Fibroblast of pulmonary artery (primary cell): ENCODE results near the gene GADL1.

ENCODE experiments used
- DNase-seq: peaks from one replicate; pipeline ENCODE4 v3.0.0-alpha.2; 2010; ENCODE audit warnings: low read depth
- H3K4me3 ChIP-seq: replicated peaks from 2 replicates; pipeline ENCODE4 v1.5.1; 2011; ENCODE audit warnings: low read depth, mild to moderate bottlenecking, control low read depth, low read length, moderate library complexity
- CTCF ChIP-seq: IDR thresholded peaks from 2 replicates; pipeline ENCODE4 v1.5.1; 2011; ENCODE audit warnings: mild to moderate bottlenecking, control low read depth, low read length, inconsistent platforms; ENCODE audit errors: missing control alignments

The GADL1 gene

GRCh38 chr3:30886888-30887287 lies 7.6 kb downstream of the GADL1 start:
- TF ChIP-seq CTCF: no peak
- no peak overlapping the region for H3K4me3 ChIP-seq
- no peak for DNase-seq

GRCh38 chr3:30878862-30879261 lies 15.6 kb downstream of the GADL1 start:
- no peak for TF ChIP-seq CTCF
- no peak for DNase-seq
- H3K4me3 ChIP-seq: no peak overlapping the region

GRCh38 chr3:30875505-30875904 lies 19.0 kb downstream of the GADL1 start:
- H3K4me3 ChIP-seq: no peak overlapping the region
- no peak for DNase-seq
- no peak for TF ChIP-seq CTCF

- no peak overlapping the region for H3K4me3 ChIP-seq
- no peak for DNase-seq
- TF ChIP-seq CTCF: no peak
These were observed 20.8 kb downstream of the GADL1 start for GRCh38 chr3:30873671-30874070.

- H3K4me3 ChIP-seq: no peak overlapping the region
- TF ChIP-seq CTCF: no peak
- no peak for DNase-seq
These were observed 21.6 kb downstream of the GADL1 start for GRCh38 chr3:30872879-30873278.

- no peak overlapping the region for H3K4me3 ChIP-seq
- TF ChIP-seq CTCF: no peak
- DNase-seq: peak; percentile 5
These were observed 22.7 kb downstream of the GADL1 start for GRCh38 chr3:30871720-30872119.

GRCh38 chr3:30864836-30865235 lies 29.6 kb downstream of the GADL1 start:
- no peak for TF ChIP-seq CTCF
- DNase-seq: no peak
- no peak overlapping the region for H3K4me3 ChIP-seq
